HepG2 (cell line): Measurements from ENCODE around the gene PROM2. TPM values are rescaled to one million over a fixed set of nuclear protein-coding genes. Genes with fewer than 3 reads are reported as not detected.

Experiments used
- FOSL2 ChIP-seq: sonication (generic); formaldehyde crosslinking; IDR thresholded peaks from 2 replicates; pipeline ENCODE4 v1.4.0; 2020; ENCODE audit warnings: missing genetic modification reagents
- GATAD2A ChIP-seq: IDR thresholded peaks from 2 replicates; pipeline ENCODE4 v1.6.1; 2016
- HCFC1 ChIP-seq: fragments of 150-350 bp; IDR thresholded peaks from 2 replicates; pipeline ENCODE4 v1.6.1; 2014; ENCODE audit warnings: low read depth, low read length
- HNRNPLL ChIP-seq: fragments of 200-400 bp; formaldehyde crosslinking; IDR thresholded peaks from 2 replicates; pipeline ENCODE4 v1.6.1; 2017; ENCODE audit warnings: mild to moderate bottlenecking, low read depth, low read length; ENCODE audit not compliant: poor library complexity, severe bottlenecking
- KLF16 ChIP-seq, 2 experiments: sonication (generic) in 1 of 2; formaldehyde crosslinking in 1 of 2; IDR thresholded peaks; 2 replicates each; pipeline versions ENCODE4 v1.6.1 to v1.8.0; 2016 to 2023; ENCODE audit warnings: missing genetic modification reagents in 2 of 2, missing compliant biosample characterization in 1 of 2
- NFRKB ChIP-seq: fragments of 450-650 bp; IDR thresholded peaks from 2 replicates; pipeline ENCODE4 v1.6.1; 2017
- NPAS2 ChIP-seq: sonication (generic); formaldehyde crosslinking; IDR thresholded peaks from 2 replicates; pipeline ENCODE4 v1.8.0; 2022; ENCODE audit warnings: mild to moderate bottlenecking, missing genetic modification reagents, borderline replicate concordance
- PAX8 ChIP-seq: sonication (generic); formaldehyde crosslinking; IDR thresholded peaks from 2 replicates; pipeline ENCODE4 v1.8.0; 2022; ENCODE audit warnings: mild to moderate bottlenecking, missing genetic modification reagents, borderline replicate concordance
- PCBP2 ChIP-seq: fragments of 200-400 bp; formaldehyde crosslinking; optimal IDR thresholded peaks from 2 replicates; pipeline ENCODE3; 2018; ENCODE audit warnings: low read length, low read depth; ENCODE audit not compliant: poor library complexity, severe bottlenecking
- SALL1 ChIP-seq: sonication (generic); formaldehyde crosslinking; IDR thresholded peaks from 2 replicates; pipeline ENCODE4 v1.8.0; 2022; ENCODE audit warnings: mild to moderate bottlenecking, missing genetic modification reagents
- SP140L ChIP-seq: sonication (generic); formaldehyde crosslinking; IDR thresholded peaks from 2 replicates; pipeline ENCODE4 v1.4.0; 2020; ENCODE audit warnings: missing genetic modification reagents, borderline replicate concordance
- TBX2 ChIP-seq: sonication (generic); formaldehyde crosslinking; IDR thresholded peaks from 2 replicates; pipeline ENCODE4 v1.5.0; 2020; ENCODE audit warnings: missing genetic modification reagents, mild to moderate bottlenecking, borderline replicate concordance
- TMF1 ChIP-seq: sonication (generic); formaldehyde crosslinking; IDR thresholded peaks from 2 replicates; pipeline ENCODE4 v1.8.1; 2022; ENCODE audit warnings: low read depth, missing genetic modification reagents
- ZBTB1 ChIP-seq: sonication (generic); formaldehyde crosslinking; IDR thresholded peaks from 2 replicates; pipeline ENCODE4 v1.4.0; 2020; ENCODE audit warnings: missing genetic modification reagents, borderline replicate concordance
- ZNF547 ChIP-seq: sonication (generic); formaldehyde crosslinking; IDR thresholded peaks from 2 replicates; pipeline ENCODE4 v1.5.1; 2020; ENCODE audit warnings: mild to moderate bottlenecking, missing genetic modification reagents
- ZNF564 ChIP-seq: sonication (generic); formaldehyde crosslinking; IDR thresholded peaks from 2 replicates; pipeline ENCODE4 v1.8.1; 2023; ENCODE audit warnings: mild to moderate bottlenecking, missing genetic modification reagents
- ZNF782 ChIP-seq: sonication (generic); formaldehyde crosslinking; IDR thresholded peaks from 2 replicates; pipeline ENCODE4 v1.4.0; 2020; ENCODE audit warnings: missing genetic modification reagents, mild to moderate bottlenecking, borderline replicate concordance
- ZNF850 ChIP-seq: sonication (generic); formaldehyde crosslinking; conservative IDR thresholded peaks from 2 replicates; pipeline ENCODE4 v1.9.0; 2021; ENCODE audit warnings: mild to moderate bottlenecking, missing genetic modification reagents
- polyA plus RNA-seq, 8 experiments: library from polyadenylated mRNA; depleted of rRNA in 3 of 8; stranded (reverse) in 7 of 8; unstranded in 1 of 8; fragments of >200 nt; fragmentation: Illumina TruSeq in 4 of 8; extraction: Trizol in 4 of 8; gene quantifications; 2 replicates each; pipeline versions ENCODE4 v1.2.1 to v1.2.3, GENCODE V29; 2011 to 2016; ENCODE audit warnings: low read depth in 4 of 8, missing spikeins in 1 of 8, mixed read lengths in 1 of 8; ENCODE audit not compliant: insufficient read depth in 1 of 8
- total RNA-seq, 5 experiments: library from RNA; depleted of rRNA; stranded (reverse); fragments of >200 nt; fragmentation: Illumina TruSeq; extraction: Trizol; gene quantifications; 2 replicates each; pipeline ENCODE4 v1.2.3, GENCODE V29; 2016; ENCODE audit warnings: low read depth in 1 of 5
- TF ChIP-seq, protein P1 (sequence below): sonication (generic); formaldehyde crosslinking; IDR thresholded peaks from 2 replicates; pipeline ENCODE4 v1.9.0; 2021; ENCODE audit warnings: missing genetic modification reagents, borderline replicate concordance
- TF ChIP-seq, protein P2 (sequence below): IDR thresholded peaks from 2 replicates; pipeline ENCODE4 v1.6.1; 2016; ENCODE audit warnings: mild to moderate bottlenecking
- TF ChIP-seq, protein P3 (sequence below): sonication (generic); formaldehyde crosslinking; IDR thresholded peaks from 2 replicates; pipeline ENCODE4 v1.5.0; 2020; ENCODE audit warnings: mild to moderate bottlenecking, missing genetic modification reagents
- TF ChIP-seq, protein P4 (sequence below): sonication (generic); formaldehyde crosslinking; IDR thresholded peaks from 2 replicates; pipeline ENCODE4 v1.4.0; 2020; ENCODE audit warnings: missing genetic modification reagents

The PROM2 gene
- total and polyA plus RNA-seq, 2 of the 13 experiments (the other 11 are each of a cell fraction or from before 2014, with no cell fraction given): not detected

DNA sequence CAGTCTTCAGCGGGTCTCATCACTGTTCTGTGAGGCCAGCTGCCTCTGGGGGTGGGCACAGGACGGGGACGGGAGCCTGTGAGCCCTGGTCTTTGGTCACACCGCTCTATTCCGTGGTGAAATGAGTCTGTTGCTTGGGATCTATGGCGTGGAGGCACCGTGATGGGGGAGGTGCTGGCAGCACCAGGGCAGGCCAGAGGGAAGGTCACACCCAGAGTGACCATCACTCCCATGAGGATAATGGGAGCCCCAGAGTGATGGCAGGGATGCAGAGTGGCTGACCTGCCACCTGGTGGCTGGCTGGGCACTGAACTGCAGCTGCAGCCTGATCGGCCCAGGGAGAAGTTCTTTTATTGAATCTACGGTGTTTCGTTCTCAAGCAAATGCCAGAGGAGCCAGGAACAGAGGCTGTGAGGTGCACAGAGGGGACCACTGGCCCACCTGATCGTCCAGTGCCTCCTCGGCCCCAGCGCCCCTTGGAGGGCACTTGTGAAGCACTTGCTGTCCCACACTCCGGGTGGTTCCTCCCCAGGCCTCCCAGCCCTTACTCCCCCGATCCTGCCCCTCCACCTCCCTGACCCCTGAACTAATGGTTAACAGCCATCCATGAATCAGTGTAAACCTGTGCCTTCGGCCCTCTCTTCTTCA lies 40.8 kb downstream of the PROM2 start (continued):
- TF ChIP-seq, protein P1, sequence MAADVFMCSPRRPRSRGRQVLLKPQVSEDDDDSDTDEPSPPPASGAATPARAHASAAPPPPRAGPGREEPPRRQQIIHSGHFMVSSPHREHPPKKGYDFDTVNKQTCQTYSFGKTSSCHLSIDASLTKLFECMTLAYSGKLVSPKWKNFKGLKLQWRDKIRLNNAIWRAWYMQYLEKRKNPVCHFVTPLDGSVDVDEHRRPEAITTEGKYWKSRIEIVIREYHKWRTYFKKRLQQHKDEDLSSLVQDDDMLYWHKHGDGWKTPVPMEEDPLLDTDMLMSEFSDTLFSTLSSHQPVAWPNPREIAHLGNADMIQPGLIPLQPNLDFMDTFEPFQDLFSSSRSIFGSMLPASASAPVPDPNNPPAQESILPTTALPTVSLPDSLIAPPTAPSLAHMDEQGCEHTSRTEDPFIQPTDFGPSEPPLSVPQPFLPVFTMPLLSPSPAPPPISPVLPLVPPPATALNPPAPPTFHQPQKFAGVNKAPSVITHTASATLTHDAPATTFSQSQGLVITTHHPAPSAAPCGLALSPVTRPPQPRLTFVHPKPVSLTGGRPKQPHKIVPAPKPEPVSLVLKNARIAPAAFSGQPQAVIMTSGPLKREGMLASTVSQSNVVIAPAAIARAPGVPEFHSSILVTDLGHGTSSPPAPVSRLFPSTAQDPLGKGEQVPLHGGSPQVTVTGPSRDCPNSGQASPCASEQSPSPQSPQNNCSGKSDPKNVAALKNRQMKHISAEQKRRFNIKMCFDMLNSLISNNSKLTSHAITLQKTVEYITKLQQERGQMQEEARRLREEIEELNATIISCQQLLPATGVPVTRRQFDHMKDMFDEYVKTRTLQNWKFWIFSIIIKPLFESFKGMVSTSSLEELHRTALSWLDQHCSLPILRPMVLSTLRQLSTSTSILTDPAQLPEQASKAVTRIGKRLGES: no peak
- TF ChIP-seq NPAS2 (CRISPR knock-in tag) (no peak), GATAD2A (CRISPR knock-in tag) (0 out of 2 replicates have a peak, but pooled peaks have one; percentile 14), TBX2 (CRISPR knock-in tag) (no peak), ZNF782 (CRISPR knock-in tag) (no peak), FOSL2 (CRISPR knock-in tag) (peak; percentile 68), NFRKB (no peak), ZNF850 (CRISPR knock-in tag) (no peak), PAX8 (CRISPR knock-in tag) (no peak), SP140L (no peak), PCBP2 (no peak), ZBTB1 (CRISPR knock-in tag) (no peak), KLF16 (CRISPR knock-in tag; IDR thresholded peaks at IDR 0.05) (no peak), HNRNPLL (no peak), HCFC1 (no peak), SALL1 (CRISPR knock-in tag) (peak; percentile 18; the same call in 1 of the 2 replicates), ZNF564 (CRISPR knock-in tag) (no peak), TMF1 (CRISPR knock-in tag) (no peak), ZNF547 (CRISPR knock-in tag) (no peak)
- TF ChIP-seq, protein P2, sequence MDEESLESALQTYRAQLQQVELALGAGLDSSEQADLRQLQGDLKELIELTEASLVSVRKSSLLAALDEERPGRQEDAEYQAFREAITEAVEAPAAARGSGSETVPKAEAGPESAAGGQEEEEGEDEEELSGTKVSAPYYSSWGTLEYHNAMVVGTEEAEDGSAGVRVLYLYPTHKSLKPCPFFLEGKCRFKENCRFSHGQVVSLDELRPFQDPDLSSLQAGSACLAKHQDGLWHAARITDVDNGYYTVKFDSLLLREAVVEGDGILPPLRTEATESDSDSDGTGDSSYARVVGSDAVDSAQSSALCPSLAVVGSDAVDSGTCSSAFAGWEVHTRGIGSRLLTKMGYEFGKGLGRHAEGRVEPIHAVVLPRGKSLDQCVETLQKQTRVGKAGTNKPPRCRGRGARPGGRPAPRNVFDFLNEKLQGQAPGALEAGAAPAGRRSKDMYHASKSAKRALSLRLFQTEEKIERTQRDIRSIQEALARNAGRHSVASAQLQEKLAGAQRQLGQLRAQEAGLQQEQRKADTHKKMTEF (CRISPR knock-in tag): no peak
- TF ChIP-seq, protein P3, sequence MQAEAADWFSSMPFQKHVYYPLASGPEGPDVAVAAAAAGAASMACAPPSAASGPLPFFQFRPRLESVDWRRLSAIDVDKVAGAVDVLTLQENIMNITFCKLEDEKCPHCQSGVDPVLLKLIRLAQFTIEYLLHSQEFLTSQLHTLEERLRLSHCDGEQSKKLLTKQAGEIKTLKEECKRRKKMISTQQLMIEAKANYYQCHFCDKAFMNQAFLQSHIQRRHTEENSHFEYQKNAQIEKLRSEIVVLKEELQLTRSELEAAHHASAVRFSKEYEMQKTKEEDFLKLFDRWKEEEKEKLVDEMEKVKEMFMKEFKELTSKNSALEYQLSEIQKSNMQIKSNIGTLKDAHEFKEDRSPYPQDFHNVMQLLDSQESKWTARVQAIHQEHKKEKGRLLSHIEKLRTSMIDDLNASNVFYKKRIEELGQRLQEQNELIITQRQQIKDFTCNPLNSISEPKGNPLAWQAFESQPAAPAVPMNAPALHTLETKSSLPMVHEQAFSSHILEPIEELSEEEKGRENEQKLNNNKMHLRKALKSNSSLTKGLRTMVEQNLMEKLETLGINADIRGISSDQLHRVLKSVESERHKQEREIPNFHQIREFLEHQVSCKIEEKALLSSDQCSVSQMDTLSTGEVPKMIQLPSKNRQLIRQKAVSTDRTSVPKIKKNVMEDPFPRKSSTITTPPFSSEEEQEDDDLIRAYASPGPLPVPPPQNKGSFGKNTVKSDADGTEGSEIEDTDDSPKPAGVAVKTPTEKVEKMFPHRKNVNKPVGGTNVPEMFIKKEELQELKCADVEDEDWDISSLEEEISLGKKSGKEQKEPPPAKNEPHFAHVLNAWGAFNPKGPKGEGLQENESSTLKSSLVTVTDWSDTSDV: no peak
- TF ChIP-seq, protein P4, sequence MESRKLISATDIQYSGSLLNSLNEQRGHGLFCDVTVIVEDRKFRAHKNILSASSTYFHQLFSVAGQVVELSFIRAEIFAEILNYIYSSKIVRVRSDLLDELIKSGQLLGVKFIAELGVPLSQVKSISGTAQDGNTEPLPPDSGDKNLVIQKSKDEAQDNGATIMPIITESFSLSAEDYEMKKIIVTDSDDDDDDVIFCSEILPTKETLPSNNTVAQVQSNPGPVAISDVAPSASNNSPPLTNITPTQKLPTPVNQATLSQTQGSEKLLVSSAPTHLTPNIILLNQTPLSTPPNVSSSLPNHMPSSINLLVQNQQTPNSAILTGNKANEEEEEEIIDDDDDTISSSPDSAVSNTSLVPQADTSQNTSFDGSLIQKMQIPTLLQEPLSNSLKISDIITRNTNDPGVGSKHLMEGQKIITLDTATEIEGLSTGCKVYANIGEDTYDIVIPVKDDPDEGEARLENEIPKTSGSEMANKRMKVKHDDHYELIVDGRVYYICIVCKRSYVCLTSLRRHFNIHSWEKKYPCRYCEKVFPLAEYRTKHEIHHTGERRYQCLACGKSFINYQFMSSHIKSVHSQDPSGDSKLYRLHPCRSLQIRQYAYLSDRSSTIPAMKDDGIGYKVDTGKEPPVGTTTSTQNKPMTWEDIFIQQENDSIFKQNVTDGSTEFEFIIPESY: no peak
